ENCODE results near the gene POLR1F.

- no peak for TF ChIP-seq NFYB (CRISPR knock-in tag; conservative IDR thresholded peaks at IDR 0.05; ENCODE audit: low read depth)
- no peak for TF ChIP-seq CBFB (CRISPR knock-in tag; IDR thresholded peaks at IDR 0.05; ENCODE audit: low read depth)
- no peak for TF ChIP-seq ZSCAN18 (CRISPR knock-in tag; IDR thresholded peaks at IDR 0.05)
- TF ChIP-seq, protein P1, sequence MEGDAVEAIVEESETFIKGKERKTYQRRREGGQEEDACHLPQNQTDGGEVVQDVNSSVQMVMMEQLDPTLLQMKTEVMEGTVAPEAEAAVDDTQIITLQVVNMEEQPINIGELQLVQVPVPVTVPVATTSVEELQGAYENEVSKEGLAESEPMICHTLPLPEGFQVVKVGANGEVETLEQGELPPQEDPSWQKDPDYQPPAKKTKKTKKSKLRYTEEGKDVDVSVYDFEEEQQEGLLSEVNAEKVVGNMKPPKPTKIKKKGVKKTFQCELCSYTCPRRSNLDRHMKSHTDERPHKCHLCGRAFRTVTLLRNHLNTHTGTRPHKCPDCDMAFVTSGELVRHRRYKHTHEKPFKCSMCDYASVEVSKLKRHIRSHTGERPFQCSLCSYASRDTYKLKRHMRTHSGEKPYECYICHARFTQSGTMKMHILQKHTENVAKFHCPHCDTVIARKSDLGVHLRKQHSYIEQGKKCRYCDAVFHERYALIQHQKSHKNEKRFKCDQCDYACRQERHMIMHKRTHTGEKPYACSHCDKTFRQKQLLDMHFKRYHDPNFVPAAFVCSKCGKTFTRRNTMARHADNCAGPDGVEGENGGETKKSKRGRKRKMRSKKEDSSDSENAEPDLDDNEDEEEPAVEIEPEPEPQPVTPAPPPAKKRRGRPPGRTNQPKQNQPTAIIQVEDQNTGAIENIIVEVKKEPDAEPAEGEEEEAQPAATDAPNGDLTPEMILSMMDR (IDR thresholded peaks at IDR 0.05), result no peak
- TF ChIP-seq SP1 (CRISPR knock-in tag; conservative IDR thresholded peaks at IDR 0.05), result no peak
- TF ChIP-seq, protein P2, sequence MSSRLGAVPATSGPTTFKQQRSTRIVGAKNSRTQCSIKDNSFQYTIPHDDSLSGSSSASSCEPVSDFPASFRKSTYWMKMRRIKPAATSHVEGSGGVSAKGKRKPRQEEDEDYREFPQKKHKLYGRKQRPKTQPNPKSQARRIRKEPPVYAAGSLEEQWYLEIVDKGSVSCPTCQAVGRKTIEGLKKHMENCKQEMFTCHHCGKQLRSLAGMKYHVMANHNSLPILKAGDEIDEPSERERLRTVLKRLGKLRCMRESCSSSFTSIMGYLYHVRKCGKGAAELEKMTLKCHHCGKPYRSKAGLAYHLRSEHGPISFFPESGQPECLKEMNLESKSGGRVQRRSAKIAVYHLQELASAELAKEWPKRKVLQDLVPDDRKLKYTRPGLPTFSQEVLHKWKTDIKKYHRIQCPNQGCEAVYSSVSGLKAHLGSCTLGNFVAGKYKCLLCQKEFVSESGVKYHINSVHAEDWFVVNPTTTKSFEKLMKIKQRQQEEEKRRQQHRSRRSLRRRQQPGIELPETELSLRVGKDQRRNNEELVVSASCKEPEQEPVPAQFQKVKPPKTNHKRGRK (CRISPR knock-in tag; IDR thresholded peaks at IDR 0.05; ENCODE audit: borderline replicate concordance), result no peak
Measured at GRCh38 chr7:19749658-19750057, 40.8 kb upstream of the POLR1F start.

Data from WTC11 (cell line).